Neural cell (in vitro differentiated cells): ENCODE measurements around the gene BTBD16. TPM values are rescaled to one million over a fixed set of nuclear protein-coding genes. Genes with fewer than 3 reads are reported as not detected.

Experiments
- H2AFZ ChIP-seq: fragments of 200-600, 300-800 bp; sonication (generic), shearing (Covaris generic); 2 replicates; pipeline ENCODE4 v1.6.0; 2014; ENCODE audit warnings: low read depth, mild to moderate bottlenecking, antibody characterized with exemption, low read length, moderate library complexity
- H3F3A ChIP-seq: fragments of 200-600 bp; shearing (Covaris generic); 2 replicates; pipeline ENCODE4 v1.6.1; 2016; ENCODE audit warnings: mild to moderate bottlenecking, moderate library complexity, mixed read lengths, antibody characterized with exemption, low read length; ENCODE audit not compliant: insufficient read depth, poor library complexity, severe bottlenecking
- H3K27ac ChIP-seq: fragments of 200-600, 300-800 bp; sonication (generic), shearing (Covaris generic); 2 replicates; pipeline ENCODE4 v1.5.1; 2014; ENCODE audit warnings: mild to moderate bottlenecking, low read length, moderate library complexity
- H3K27me3 ChIP-seq: fragments of 300-800, 200-600 bp; sonication (generic), shearing (Covaris generic); 2 replicates; pipeline ENCODE4 v1.6.0; 2014; ENCODE audit warnings: mild to moderate bottlenecking, low read depth, low read length, moderate library complexity; ENCODE audit not compliant: insufficient read depth
- H3K36me3 ChIP-seq: fragments of 300-800, 200-600 bp; sonication (generic), shearing (Covaris generic); 2 replicates; pipeline ENCODE4 v1.5.1; 2014; ENCODE audit warnings: mild to moderate bottlenecking, antibody characterized with exemption, low read length, moderate library complexity; ENCODE audit not compliant: insufficient read depth
- H3K4me2 ChIP-seq: fragments of 300-800, 200-600 bp; sonication (generic), shearing (Covaris generic); 2 replicates; pipeline ENCODE4 v1.6.0; 2014; ENCODE audit warnings: mild to moderate bottlenecking, low read length
- H3K4me3 ChIP-seq: fragments of 300-800, 200-600 bp; sonication (generic), shearing (Covaris generic); 2 replicates; pipeline ENCODE4 v1.5.1; 2014; ENCODE audit warnings: mild to moderate bottlenecking, low read length, moderate library complexity
- H3K79me2 ChIP-seq: fragments of 200-600 bp; shearing (Covaris generic); replicated peaks from 2 replicates; pipeline ENCODE4 v1.6.0; 2014; ENCODE audit warnings: mild to moderate bottlenecking, low read length, moderate library complexity; ENCODE audit not compliant: insufficient read depth
- H3K9ac ChIP-seq: fragments of 300-800, 200-600 bp; sonication (generic), shearing (Covaris generic); 2 replicates; pipeline ENCODE4 v1.6.1; 2016; ENCODE audit warnings: mild to moderate bottlenecking, low read length, mixed read lengths
- H3K9me2 ChIP-seq: fragments of 200-600 bp; shearing (Covaris generic); 2 replicates; pipeline ENCODE4 v1.6.1; 2016; ENCODE audit warnings: mild to moderate bottlenecking, low read length, mixed read lengths; ENCODE audit not compliant: insufficient read depth
- H3K9me3 ChIP-seq: fragments of 200-600, 300-800 bp; sonication (generic), shearing (Covaris generic); 2 replicates; pipeline ENCODE4 v1.6.1; 2016; ENCODE audit warnings: mild to moderate bottlenecking, mixed run types, low read length, moderate library complexity, mixed read lengths
- H4K20me1 ChIP-seq: fragments of 200-600 bp; shearing (Covaris generic); 2 replicates; pipeline ENCODE4 v1.6.1; 2016; ENCODE audit warnings: mild to moderate bottlenecking, mixed run types; ENCODE audit not compliant: insufficient read depth
- CTCF ChIP-seq: fragments of 450-650 bp; IDR thresholded peaks from 2 replicates; pipeline ENCODE4 v1.5.1; 2014; ENCODE audit warnings: antibody characterized with exemption, mild to moderate bottlenecking, moderate library complexity; ENCODE audit not compliant: poor library complexity, severe bottlenecking
- EP300 ChIP-seq: fragments of 450-650 bp; conservative IDR thresholded peaks from 2 replicates; pipeline ENCODE4 v1.6.1; 2014; ENCODE audit warnings: antibody characterized with exemption, mild to moderate bottlenecking, moderate library complexity; ENCODE audit not compliant: poor library complexity, severe bottlenecking
- EZH2 ChIP-seq: fragments of 200-600, 300-800 bp; shearing (Covaris generic), sonication (generic); IDR thresholded peaks from 2 replicates; pipeline ENCODE4 v1.6.1; 2014; ENCODE audit warnings: antibody characterized with exemption, low read length, borderline replicate concordance, mild to moderate bottlenecking; ENCODE audit not compliant: insufficient read depth, poor library complexity, severe bottlenecking
- MXI1 ChIP-seq: fragments of 450-650 bp; conservative IDR thresholded peaks from 2 replicates; pipeline ENCODE4 v1.6.1; 2014; ENCODE audit warnings: antibody characterized with exemption, mild to moderate bottlenecking; ENCODE audit not compliant: poor library complexity, severe bottlenecking
- POLR2AphosphoS5 ChIP-seq: IDR thresholded peaks from 2 replicates; pipeline ENCODE4 v1.6.1; 2012
- RAD21 ChIP-seq: fragments of 450-650 bp; conservative IDR thresholded peaks from 2 replicates; pipeline ENCODE4 v1.6.1; 2014; ENCODE audit warnings: antibody characterized with exemption, mild to moderate bottlenecking, moderate library complexity
- REST ChIP-seq: IDR thresholded peaks from 2 replicates; pipeline ENCODE4 v1.6.1; 2012; ENCODE audit warnings: borderline replicate concordance
- SMC3 ChIP-seq: fragments of 450-650 bp; conservative IDR thresholded peaks from 2 replicates; pipeline ENCODE4 v1.6.1; 2014; ENCODE audit warnings: antibody characterized with exemption, mild to moderate bottlenecking, moderate library complexity; ENCODE audit not compliant: poor library complexity
- TAF1 ChIP-seq: IDR thresholded peaks from 2 replicates; pipeline ENCODE4 v1.6.1; 2012; ENCODE audit warnings: low read depth
- polyA plus RNA-seq: library from polyadenylated mRNA; depleted of rRNA; stranded (reverse); fragments of >200 nt; gene quantifications from 2 replicates; pipeline ENCODE4 v1.2.3, GENCODE V29; 2014

The BTBD16 gene
- polyA plus RNA-seq, 1 donor from 2014 or later: not detected

- Histone ChIP-seq H3K9me3 (no peaks in the 10 kb centered on the region), H3K9me2 (no peaks in the 10 kb centered on the region), H3K9ac (no peak overlapping the region), H3K27ac (no peak overlapping the region), H3K27me3 (no peaks in the 10 kb centered on the region), H2AFZ (no peak overlapping the region), H3K4me3 (no peak overlapping the region), H3K4me2 (no peak overlapping the region), H3K36me3 (no peaks in the 10 kb centered on the region), H3F3A (no peaks in the 10 kb centered on the region), H3K79me2 (peaks cover 16% of the 10 kb centered on the region), H4K20me1 (no peaks in the 10 kb centered on the region)
- TF ChIP-seq RAD21 (no peak), SMC3 (no peak), EZH2 (no peak), TAF1 (no peak), EP300 (no peak), POLR2AphosphoS5 (no peak), REST (no peak), MXI1 (no peak), CTCF (no peak)
Measured at GRCh38 chr10:122379041-122379440, 107.9 kb downstream of the BTBD16 start.

- no peaks in the 10 kb centered on the region for H3K27me3 ChIP-seq
- no peaks in the 10 kb centered on the region for H3K36me3 ChIP-seq
- H4K20me1 ChIP-seq: no peaks in the 10 kb centered on the region
- H3K9ac ChIP-seq: no peak overlapping the region
- peaks cover 16% of the 10 kb centered on the region for H3K79me2 ChIP-seq
- no peak for TF ChIP-seq TAF1
- no peak for TF ChIP-seq EP300
- no peak for TF ChIP-seq MXI1
- no peak for TF ChIP-seq RAD21
- no peak for TF ChIP-seq SMC3
- no peak for TF ChIP-seq EZH2
- no peak for TF ChIP-seq REST
- no peak for TF ChIP-seq POLR2AphosphoS5
- TF ChIP-seq CTCF: no peak
- H3K9me2 ChIP-seq: no peaks in the 10 kb centered on the region
- H3F3A ChIP-seq: no peaks in the 10 kb centered on the region
- H2AFZ ChIP-seq: no peak overlapping the region
- H3K4me2 ChIP-seq: no peak overlapping the region
- no peak overlapping the region for H3K4me3 ChIP-seq
- no peaks in the 10 kb centered on the region for H3K9me3 ChIP-seq
- no peak overlapping the region for H3K27ac ChIP-seq
Measured at GRCh38 chr10:122379537-122379936, 108.4 kb downstream of the BTBD16 start.
